OCI-LY7 (cell line): ENCODE measurements around the gene DIAPH1. TPM values are rescaled to one million over a fixed set of nuclear protein-coding genes. Genes with fewer than 3 reads are reported as not detected.

Experiments
- BruUV-seq: library from RNA; stranded (reverse); fragments of 400-500 nt; replicated peaks from 2 replicates; lab custom pipeline; 2021; lab: Mats Ljungman, UMichigan
- CTCF ChIA-PET: fragments of 300-600 bp; sonication (Branson Sonifier 250); formaldehyde crosslinking; loops from one replicate; lab custom pipeline; 2022; ENCODE audit warnings: antibody characterized with exemption; ENCODE audit not compliant: unreplicated experiment; lab: Charles Lee
- POLR2A ChIA-PET: fragments of 300-600 bp; sonication (Branson Sonifier 250); formaldehyde crosslinking; loops from one replicate; lab custom pipeline; 2022; ENCODE audit warnings: antibody characterized with exemption; lab: Charles Lee
- DNase-seq: peaks from one replicate; pipeline ENCODE4 v3.0.0-alpha.2; 2015; ENCODE audit warnings: low spot score
- H2AFZ ChIP-seq: fragments of 200-600 bp; sonication (generic), shearing (Covaris generic); 2 replicates; pipeline ENCODE4 v1.6.1; 2014; ENCODE audit warnings: mild to moderate bottlenecking, antibody characterized with exemption, low read length, moderate library complexity
- H3K27ac ChIP-seq: fragments of 200-600 bp; sonication (generic); 2 replicates; pipeline ENCODE4 v1.5.1; 2014; ENCODE audit warnings: mixed run types, low read depth, mild to moderate bottlenecking, moderate library complexity, low read length, inconsistent platforms; ENCODE audit not compliant: poor library complexity, severe bottlenecking
- H3K36me3 ChIP-seq: fragments of 200-600 bp; sonication (generic); 2 replicates; pipeline ENCODE4 v1.6.1; 2014; ENCODE audit warnings: mild to moderate bottlenecking, antibody characterized with exemption, low read length, moderate library complexity, mixed read lengths; ENCODE audit not compliant: insufficient read depth
- H3K4me1 ChIP-seq: fragments of 200-600 bp; sonication (generic); 2 replicates; pipeline ENCODE4 v1.5.1; 2014; ENCODE audit warnings: mild to moderate bottlenecking, low read length; ENCODE audit not compliant: insufficient read depth, poor library complexity, severe bottlenecking
- H3K4me2 ChIP-seq: fragments of 200-600 bp; sonication (generic); 2 replicates; pipeline ENCODE4 v1.6.1; 2014; ENCODE audit warnings: mild to moderate bottlenecking, low read length
- H3K4me3 ChIP-seq: fragments of 200-600 bp; sonication (generic); 2 replicates; pipeline ENCODE4 v1.5.1; 2014; ENCODE audit warnings: mild to moderate bottlenecking, low read depth, low read length; ENCODE audit not compliant: poor library complexity, severe bottlenecking
- H3K79me2 ChIP-seq: fragments of 200-600 bp; sonication (generic); 2 replicates; pipeline ENCODE4 v1.6.1; 2016; ENCODE audit warnings: low read depth, mild to moderate bottlenecking, low read length, moderate library complexity, mixed read lengths; ENCODE audit not compliant: insufficient read depth
- H3K9me2 ChIP-seq: fragments of 200-600 bp; sonication (generic); 2 replicates; pipeline ENCODE4 v1.6.1; 2016; ENCODE audit warnings: mild to moderate bottlenecking, low read length, mixed read lengths; ENCODE audit not compliant: insufficient read depth
- H3K9me3 ChIP-seq: fragments of 200-600 bp; sonication (generic); 2 replicates; pipeline ENCODE4 v1.6.1; 2014; ENCODE audit warnings: mild to moderate bottlenecking, mixed run types, low read length, mixed read lengths
- H4K20me1 ChIP-seq: fragments of 200-600 bp; sonication (generic); 2 replicates; pipeline ENCODE4 v1.6.1; 2014; ENCODE audit warnings: mild to moderate bottlenecking, antibody characterized with exemption, low read length, moderate library complexity, mixed read lengths; ENCODE audit not compliant: insufficient read depth
- CTCF ChIP-seq: fragments of 200-600 bp; sonication (generic); conservative IDR thresholded peaks from 2 replicates; pipeline ENCODE4 v1.5.1; 2014; ENCODE audit warnings: mild to moderate bottlenecking, antibody characterized with exemption, low read length, moderate library complexity, mixed read lengths
- EZH2phosphoT487 ChIP-seq: fragments of 200-600 bp; sonication (generic); IDR thresholded peaks from 2 replicates; pipeline ENCODE4 v1.6.1; 2018; ENCODE audit warnings: low read depth, borderline replicate concordance, mild to moderate bottlenecking, mixed run types, antibody characterized with exemption, low read length, moderate library complexity, mixed read lengths
- intact Hi-C: fragments of 100-400 bp; cut with micrococcal nuclease; formaldehyde crosslinking; loops from one replicate; pipeline ENCODE4 v1.10.0; 2022; ENCODE audit not compliant: unreplicated experiment
- total RNA-seq, 2 experiments: library from RNA; depleted of rRNA in 1 of 2; stranded (reverse); fragments of >200 nt in 1 of 2; shearing (Covaris generic) in 1 of 2; gene quantifications; 2 replicates each; pipeline ENCODE4 v1.2.3, GENCODE V29; 2014 to 2022

Gene DIAPH1
- total RNA-seq, 2 experiments from 2014 or later, result 78.8 to 174 TPM

DNA sequence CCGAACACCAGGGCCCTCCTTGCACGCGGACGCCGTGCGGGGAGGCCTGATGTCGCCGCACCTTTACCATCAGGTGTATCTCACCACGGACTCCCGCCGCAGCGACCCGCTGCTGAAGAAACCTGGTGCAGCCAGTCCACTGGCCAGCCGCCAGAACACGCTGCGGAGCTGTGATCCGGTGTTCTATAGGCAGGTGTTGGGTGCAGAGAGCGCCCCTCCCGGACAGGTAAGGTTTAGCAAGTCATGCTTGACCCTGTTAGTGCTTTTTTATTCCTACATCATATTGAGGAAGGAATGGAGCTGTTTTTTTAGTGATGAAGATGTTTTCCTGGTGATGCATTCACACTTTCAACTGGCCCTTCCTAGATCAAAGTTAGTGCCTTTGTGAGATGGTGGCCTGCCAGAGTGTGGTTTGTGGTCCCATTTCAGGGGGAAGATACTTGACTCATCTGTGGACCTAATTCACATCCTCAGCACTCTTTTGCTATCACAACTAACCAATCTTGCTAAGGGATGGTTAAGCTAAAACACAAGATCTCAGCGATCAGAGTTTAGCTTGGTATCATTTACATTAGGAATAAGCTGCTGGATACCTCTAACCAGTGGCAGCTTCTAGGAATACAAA is 140.4 kb downstream of the DIAPH1 start:
- Histone ChIP-seq H3K9me3 (no peaks in the 10 kb centered on the region), H3K4me2 (peak overlapping the region; percentile 84), H3K27ac (peak overlapping the region; percentile 4), H3K9me2 (no peaks in the 10 kb centered on the region), H3K36me3 (peaks cover 24% of the 10 kb centered on the region; the same call in 1 of the 2 replicates), H4K20me1 (no peaks in the 10 kb centered on the region), H3K4me1 (peaks cover 76% of the 10 kb centered on the region), H3K4me3 (peak overlapping the region; percentile 79), H3K79me2 (peaks cover 68% of the 10 kb centered on the region), H2AFZ (no peak overlapping the region)
- TF ChIP-seq EZH2phosphoT487 (no peak), CTCF (0 out of 2 replicates have a peak, but pooled peaks have one; percentile 23)
- ChIA-PET POLR2A (interaction anchor here (0.6 to 8.0 kb wide), 14 partner anchors 19 to 318 kb away, joined by 3 to 108 read pairs (median 4); partner anchors contain the start of gene PCDHGA12), CTCF (interaction anchor here (0.5 to 1.7 kb wide), 9 partner anchors 10 to 520 kb away, joined by 3 to 7 read pairs (median 3); partner anchors contain the start of gene PCDHGC5)
- DNase-seq, result no peak
- no TSS peak for BruUV-seq
- intact Hi-C loops, result loop anchor here (5.0 kb wide), 1 partner anchor 116 kb away; the partner anchor contains the start of gene PCDHGA5

- BruUV-seq, result no TSS peak
- intact Hi-C loops, result loop anchor here (5.0 kb wide), 1 partner anchor 116 kb away; the partner anchor contains the start of gene PCDHGA5
- peaks cover 70% of the 10 kb centered on the region for H3K4me1 ChIP-seq
- DNase-seq, result no peak
- peaks cover 24% of the 10 kb centered on the region; the same call in 1 of the 2 replicates for H3K36me3 ChIP-seq
- H3K9me3 ChIP-seq, result no peaks in the 10 kb centered on the region
- peak overlapping the region; percentile 79 for H3K4me3 ChIP-seq
- ChIA-PET CTCF (interaction anchor here (1.0 to 1.7 kb wide), 3 partner anchors 11 to 36 kb away, joined by 3 to 7 read pairs (median 3); partner anchors contain the start of gene PCDHGC5), POLR2A (interaction anchor here (0.6 to 8.0 kb wide), 8 partner anchors 19 to 317 kb away, joined by 3 to 108 read pairs (median 6); no protein-coding TSS in a partner anchor)
- H2AFZ ChIP-seq, result no peak overlapping the region
- no peak overlapping the region for H3K27ac ChIP-seq
- no peak for TF ChIP-seq EZH2phosphoT487
- no peak for TF ChIP-seq CTCF
- H3K79me2 ChIP-seq, result peaks cover 62% of the 10 kb centered on the region
- no peaks in the 10 kb centered on the region for H4K20me1 ChIP-seq
- H3K9me2 ChIP-seq, result no peaks in the 10 kb centered on the region
- H3K4me2 ChIP-seq, result peak overlapping the region; percentile 84
Observed at GRCh38 chr5:141477815-141478214, 141.0 kb downstream of the DIAPH1 start.
